Activated CD4-positive, alpha-beta T cell treated with anti-CD3 and anti-CD28 coated beads, Interleukin-2, Interleukin-6, amounts not matched to agents 100 ng/mL and 50 ng/mL, durations not matched to agents 16 hours and 8 hours (primary cell): ENCODE measurements around the gene VDR.
A peak's percentile ranks its signal among the peaks of the same experiment; 100 is the strongest.
"Not testable (repeated sequence)": the region's sequence is repeated elsewhere in the genome, so short reads cannot be mapped to it uniquely, and the experiment has no call there.

ENCODE experiments used
- DNase-seq: peaks from one replicate; pipeline ENCODE4 v3.0.0-alpha.2; 2020

The VDR gene

GRCh38 chr12:47809518-47809917 lies 95.3 kb downstream of the VDR start:
- not testable (repeated sequence) for DNase-seq

DNA sequence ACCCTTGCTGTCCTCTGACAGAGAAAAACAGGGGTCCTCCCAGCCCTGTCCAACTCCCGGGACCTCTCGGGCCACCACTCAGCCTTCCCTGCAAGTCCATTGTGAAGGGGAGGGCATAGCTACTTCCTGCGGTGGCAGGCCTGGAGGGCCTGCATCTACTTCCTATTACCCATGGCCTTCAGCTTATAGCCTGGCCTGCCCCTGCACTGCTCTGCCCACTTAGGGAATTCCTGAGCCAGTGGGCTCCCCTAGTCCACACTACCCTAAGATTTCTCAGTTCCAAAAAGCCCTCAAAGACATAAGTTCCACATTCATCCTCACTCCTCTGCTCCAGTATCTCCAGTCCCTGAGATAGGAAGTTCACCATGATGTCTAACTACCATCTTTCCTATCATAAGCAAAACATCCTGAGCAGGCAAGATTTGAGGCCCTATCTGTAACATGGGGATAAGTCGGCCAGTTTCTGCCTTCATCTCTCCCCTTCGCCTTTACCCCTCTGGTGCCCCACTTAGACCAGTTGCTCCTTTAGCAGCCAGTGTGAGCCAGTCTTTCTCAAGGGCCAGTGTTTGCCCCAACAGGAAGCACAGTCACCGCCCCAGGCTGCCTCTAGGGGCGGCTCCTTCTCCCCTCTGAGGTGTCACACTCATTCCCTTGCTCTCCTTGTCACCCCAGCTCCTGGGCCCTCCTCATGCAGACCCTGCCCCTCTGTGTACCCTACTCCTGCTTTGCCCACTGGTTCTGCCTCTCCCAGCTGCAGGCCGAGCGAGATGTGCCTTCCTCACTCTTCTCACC lies 96.0 kb downstream of the VDR start:
- DNase-seq: peak; percentile 81

GRCh38 chr12:47808050-47808449 lies 96.7 kb downstream of the VDR start:
- peak; percentile 93 for DNase-seq

DNA sequence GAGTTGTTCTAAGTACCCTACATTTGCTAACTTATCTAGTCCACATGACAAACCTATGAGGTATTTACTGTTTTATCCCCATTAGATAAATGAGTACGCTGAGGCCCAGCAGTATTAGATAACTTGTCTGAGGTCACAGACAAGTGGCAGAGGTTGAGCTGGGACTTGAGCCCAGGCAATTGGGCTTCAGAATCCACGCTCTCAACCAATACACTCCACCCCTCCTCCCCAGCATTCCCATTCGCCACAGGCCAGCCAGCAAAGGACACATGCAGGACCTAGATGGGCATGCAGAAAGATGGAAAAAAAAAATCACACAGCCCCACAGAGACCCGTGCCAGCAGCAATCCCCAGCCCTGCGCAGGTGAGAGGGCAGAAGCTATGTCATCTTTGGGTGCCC lies 97.5 kb downstream of the VDR start:
- no peak for DNase-seq

DNA sequence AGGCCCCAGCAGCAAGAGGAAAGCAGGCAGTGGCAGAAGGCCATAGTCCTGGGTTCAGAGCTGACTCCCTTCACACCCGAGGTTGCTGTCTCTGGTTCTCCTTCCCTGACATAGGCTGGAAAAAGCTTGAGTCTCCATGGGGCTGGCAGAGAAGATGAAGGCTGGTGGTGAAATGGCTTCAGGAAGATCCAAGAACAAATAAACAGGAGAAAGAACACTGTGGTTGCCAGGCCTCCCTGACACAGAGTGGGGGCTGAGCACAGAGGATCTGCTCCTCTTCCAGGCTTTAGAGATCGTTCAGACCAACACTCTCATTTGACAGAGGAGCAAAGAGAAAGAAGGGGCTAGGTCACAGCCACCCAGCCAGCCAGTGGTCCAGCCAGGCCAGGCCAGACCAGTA lies 99.4 kb downstream of the VDR start:
- no peak for DNase-seq

GRCh38 chr12:47804171-47804570 lies 100.6 kb downstream of the VDR start:
- DNase-seq: no peak

DNA sequence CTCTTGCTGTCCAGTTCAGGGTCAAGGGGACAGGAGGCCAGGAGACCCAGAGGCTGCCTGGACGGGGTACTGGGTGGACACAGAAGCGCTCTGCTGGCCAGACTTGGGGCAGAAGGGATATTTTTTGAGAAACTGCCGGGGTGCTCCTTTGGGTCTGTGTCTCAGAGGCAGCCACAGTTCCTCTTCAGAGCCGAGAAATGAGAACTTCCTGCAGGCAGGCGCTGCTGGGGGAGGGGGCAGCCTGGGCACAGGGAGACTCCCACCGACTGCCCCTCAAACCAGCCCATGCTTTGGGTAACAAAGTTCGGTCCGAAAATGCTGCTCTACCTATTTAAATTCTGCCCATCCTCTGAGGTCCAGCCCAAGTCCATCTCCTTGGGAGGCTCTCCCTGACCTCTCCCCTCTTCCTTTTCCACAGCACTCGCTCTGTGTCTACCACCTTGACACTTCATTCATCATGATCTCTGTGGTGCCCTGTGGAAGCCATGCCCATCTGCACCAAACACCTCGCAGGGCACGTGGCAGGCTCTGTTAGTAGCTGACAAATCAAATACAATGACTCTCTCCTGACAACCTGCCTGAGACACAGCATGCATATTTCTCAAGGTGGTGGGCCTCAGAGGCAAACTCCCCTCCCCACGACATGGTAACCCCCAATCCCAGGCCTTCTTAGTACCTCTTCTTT lies 101.5 kb downstream of the VDR start:
- no peak for DNase-seq

- no peak for DNase-seq
Observed at GRCh38 chr12:47802312-47802711, 102.5 kb downstream of the VDR start.

- no peak for DNase-seq
Observed at GRCh38 chr12:47801904-47802246, 102.9 kb downstream of the VDR start.

DNA sequence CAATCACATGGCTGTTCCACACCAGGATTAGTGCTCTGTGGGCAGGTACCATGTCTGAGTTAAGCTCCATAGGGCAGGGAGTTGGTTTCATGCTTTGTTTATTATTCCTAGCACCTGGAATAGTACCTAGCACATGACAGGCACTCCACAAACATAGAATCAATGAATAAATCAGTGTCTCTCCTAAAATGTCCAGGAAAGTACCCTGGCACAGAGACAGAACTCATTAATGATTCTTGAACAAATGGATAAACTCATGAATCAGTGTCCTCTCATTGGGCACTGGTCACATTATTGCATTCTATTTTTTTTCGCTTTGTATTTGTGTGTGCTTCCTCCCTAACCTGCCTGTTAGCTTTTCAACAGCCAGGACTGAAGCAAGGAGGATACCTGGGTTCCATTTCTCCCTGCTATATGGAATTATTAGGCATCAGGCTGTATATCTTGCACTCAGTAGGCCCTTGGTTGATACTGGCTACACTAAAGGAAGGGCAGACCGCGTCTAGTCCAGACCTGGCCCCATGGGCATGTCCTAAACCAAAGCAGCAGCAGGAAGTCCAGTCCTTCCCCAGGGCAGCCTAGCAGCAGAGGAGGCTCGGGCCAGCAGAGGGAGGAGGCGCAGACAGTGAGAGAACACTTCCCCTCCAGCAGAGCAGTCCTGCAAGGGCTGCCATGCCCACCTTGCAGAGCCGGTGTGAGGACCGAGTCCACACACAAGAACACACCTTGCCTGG lies 103.5 kb downstream of the VDR start:
- no peak for DNase-seq

GRCh38 chr12:47800582-47800981 lies 104.2 kb downstream of the VDR start:
- no peak for DNase-seq

DNA sequence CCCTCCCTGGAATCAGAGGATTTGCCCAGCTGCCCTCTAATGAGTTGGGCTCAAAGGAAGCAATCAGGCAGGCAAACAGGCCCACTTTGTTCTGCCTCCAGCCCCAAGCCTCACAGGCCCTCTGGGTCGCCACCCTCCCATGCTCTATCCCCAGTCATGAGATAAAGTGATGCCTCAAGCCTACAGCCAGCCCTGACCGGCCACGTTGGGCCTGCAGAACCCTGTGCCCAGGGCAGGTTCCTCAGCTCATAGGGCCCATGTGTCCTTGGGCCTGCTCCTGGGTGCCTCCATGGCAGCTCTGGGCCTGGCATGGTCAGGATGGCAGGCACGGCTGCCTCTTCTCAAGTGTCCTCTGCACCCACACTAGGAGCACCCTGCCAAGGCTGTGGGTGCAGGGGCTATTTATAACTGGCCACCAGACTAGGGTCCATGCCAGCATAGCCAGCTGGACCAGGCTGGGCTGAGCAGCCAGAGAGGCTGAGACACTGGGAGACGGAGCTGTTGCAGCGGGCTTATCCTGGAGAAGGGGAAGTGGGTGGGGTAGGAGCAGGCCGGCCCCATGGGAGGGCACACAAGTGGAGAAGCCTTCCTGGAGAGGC lies 105.3 kb downstream of the VDR start:
- no peak for DNase-seq

- no peak for DNase-seq
Observed at GRCh38 chr12:47798382-47798948, 106.3 kb downstream of the VDR start.

DNA sequence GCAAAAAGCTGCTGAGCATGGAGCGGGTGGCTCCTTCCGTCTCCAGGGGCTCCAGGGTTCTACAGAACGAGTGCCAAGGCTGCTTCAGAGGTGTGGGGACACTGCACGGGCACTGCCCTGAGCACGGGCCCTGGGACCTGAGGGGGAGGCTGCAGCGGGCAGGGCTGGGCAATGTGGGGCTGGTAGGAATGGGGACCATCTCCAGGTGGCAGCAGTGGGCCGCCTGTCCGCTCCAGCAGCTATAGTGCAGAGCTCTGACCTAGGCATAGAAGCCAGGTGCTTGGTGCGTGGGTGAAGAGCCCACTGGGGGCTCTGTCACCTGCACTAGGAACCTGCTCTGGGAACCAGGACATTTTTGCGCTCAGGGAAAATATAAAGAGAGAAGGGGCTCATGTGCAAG lies 107.4 kb downstream of the VDR start:
- no peak for DNase-seq

DNA sequence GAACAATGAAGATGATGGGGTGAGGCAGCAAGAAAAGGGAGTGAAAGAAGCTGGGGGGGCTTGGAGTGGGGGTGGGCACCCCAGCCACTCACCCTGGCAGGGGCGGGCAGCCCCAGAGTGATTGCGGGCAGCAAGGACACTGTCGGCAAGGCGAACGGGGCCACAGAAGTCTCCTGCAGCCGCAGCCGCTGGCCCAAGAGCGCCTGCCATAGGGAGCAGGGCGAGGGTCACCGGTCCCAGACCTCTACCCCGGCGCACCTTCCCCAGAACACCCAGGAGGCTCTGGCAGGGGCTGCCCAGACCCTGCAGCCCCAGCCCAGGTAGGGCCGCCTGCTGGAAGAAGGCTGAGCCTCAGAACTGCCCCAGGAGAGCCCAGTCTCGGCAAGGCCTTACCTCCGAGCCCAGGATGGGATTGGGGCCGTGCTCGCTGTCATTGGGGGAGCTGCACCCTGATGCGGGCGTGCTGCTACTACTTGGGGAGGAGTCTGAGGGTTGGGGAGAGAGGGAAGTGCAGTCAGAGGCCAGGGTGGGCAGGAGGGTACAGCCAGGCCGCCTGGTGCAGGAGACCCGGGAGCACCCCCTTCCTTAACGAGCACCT lies 108.9 kb downstream of the VDR start:
- DNase-seq: no peak

GRCh38 chr12:47795121-47795813 lies 109.5 kb downstream of the VDR start:
- no peak for DNase-seq

GRCh38 chr12:47794679-47795078 lies 110.1 kb downstream of the VDR start:
- DNase-seq: no peak

DNA sequence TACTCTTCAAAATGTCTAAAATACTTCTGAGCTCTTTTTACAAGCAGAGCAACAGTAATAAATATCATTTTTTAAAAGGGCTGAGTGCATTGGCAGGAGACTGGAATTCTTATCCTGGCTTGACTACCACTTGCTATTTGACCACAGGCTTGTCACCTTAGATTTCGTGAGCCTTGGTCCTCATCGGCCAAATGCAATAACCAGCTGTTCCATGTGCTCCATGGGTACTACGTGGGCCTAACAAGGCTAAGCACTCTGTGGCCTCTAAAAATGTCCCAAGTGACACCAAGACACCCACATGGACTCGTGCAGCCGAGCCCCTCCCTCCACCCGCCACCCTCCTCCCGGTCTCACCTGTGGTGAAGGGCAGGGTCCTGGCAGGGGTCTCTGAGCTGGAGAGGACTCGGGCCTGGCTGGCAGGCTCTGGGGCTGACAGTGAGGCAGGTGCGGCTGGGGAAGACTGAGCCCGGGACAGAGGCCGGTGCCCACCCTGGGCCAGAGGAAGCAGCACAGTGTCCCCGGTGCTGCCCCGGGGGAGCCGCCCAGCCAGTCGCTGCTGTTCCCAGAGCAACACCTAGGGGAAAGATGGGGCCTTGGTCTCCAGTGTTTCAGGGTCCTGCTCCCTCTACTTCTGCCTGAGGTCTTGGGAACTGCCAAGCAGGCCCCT lies 111.6 kb downstream of the VDR start:
- no peak for DNase-seq

- no peak for DNase-seq
Observed at GRCh38 chr12:47791874-47792273, 112.9 kb downstream of the VDR start.
